Measurements from ENCODE around the gene SAV1. TPM values are rescaled to one million over a fixed set of nuclear protein-coding genes. Genes with fewer than 3 reads are reported as not detected.
A peak's percentile ranks its signal among the peaks of the same experiment; 100 is the strongest.

SAV1 gene
- total RNA-seq, 2 donors from 2014 or later: 35.6 to 47.9 TPM

DNA sequence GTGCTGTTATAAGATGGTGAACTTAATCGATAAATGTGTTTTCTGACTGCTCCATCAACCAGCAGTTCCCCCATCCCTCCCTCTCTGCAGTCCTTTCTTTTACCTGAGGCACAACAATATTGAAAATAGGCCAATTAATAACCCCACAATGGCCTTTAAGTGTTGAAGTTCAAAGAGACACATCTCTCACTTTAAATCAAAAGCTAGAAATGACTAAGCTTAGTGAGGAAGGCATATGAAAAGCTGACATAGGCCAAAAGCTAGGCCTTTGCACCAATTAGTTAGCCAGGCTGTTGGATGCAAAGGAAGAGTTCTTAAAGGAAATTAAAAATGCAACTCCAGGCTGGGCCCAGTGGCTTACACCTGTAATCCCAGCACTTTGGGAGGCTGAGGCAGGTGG lies 43.7 kb downstream of the SAV1 start:
- no peaks in the 10 kb centered on the region for H3K4me1 ChIP-seq (ENCODE audit: control insufficient read depth in 1 of 2, low read depth in 2 of 2)
- no peaks in the 10 kb centered on the region for H3K36me3 ChIP-seq
- no peak overlapping the region for H3K27ac ChIP-seq
- TF ChIP-seq, protein P1, sequence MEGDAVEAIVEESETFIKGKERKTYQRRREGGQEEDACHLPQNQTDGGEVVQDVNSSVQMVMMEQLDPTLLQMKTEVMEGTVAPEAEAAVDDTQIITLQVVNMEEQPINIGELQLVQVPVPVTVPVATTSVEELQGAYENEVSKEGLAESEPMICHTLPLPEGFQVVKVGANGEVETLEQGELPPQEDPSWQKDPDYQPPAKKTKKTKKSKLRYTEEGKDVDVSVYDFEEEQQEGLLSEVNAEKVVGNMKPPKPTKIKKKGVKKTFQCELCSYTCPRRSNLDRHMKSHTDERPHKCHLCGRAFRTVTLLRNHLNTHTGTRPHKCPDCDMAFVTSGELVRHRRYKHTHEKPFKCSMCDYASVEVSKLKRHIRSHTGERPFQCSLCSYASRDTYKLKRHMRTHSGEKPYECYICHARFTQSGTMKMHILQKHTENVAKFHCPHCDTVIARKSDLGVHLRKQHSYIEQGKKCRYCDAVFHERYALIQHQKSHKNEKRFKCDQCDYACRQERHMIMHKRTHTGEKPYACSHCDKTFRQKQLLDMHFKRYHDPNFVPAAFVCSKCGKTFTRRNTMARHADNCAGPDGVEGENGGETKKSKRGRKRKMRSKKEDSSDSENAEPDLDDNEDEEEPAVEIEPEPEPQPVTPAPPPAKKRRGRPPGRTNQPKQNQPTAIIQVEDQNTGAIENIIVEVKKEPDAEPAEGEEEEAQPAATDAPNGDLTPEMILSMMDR (IDR thresholded peaks at IDR 0.05): no peak
- no peak overlapping the region for H3K4me3 ChIP-seq
- DNase-seq (ENCODE audit: low spot score) (no peak), ATAC-seq (ENCODE audit: insufficient number of reproducible peaks, low FRiP score, low read depth) (no peak)
- no peaks in the 10 kb centered on the region for H3K9me3 ChIP-seq
- H3K27me3 ChIP-seq (replicated peaks; ENCODE audit: insufficient read depth): no peaks in the 10 kb centered on the region

DNA sequence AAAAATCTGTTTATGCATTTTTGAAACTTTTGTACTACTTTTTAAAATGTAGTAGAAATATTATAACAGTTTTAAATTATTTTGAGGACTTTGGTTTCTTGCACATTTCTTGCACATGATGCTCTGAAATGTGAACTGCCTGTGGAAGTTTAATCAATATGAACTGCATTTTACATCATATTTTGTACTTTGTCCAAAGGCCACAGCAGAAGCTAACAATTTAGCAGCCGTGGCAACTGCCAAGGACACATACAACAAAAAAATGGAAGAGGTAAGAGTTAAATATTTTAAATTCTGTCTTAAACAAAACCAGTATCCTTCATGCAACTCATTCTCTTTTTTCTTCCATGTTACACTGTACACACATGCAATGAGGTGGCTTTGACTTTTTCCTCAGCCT lies 45.1 kb downstream of the SAV1 start:
- ATAC-seq (ENCODE audit: insufficient number of reproducible peaks, low FRiP score, low read depth): no peak
- no peaks in the 10 kb centered on the region for H3K9me3 ChIP-seq
- no peaks in the 10 kb centered on the region for H3K36me3 ChIP-seq
- no peaks in the 10 kb centered on the region for H3K27me3 ChIP-seq (replicated peaks; ENCODE audit: insufficient read depth)
- H3K27ac ChIP-seq: no peak overlapping the region
- no peak overlapping the region for H3K4me3 ChIP-seq
- TF ChIP-seq, protein P1 (IDR thresholded peaks at IDR 0.05): no peak
- no peaks in the 10 kb centered on the region for H3K4me1 ChIP-seq (ENCODE audit: control insufficient read depth in 1 of 2, low read depth in 2 of 2)
- DNase-seq (ENCODE audit: low spot score): no peak

DNA sequence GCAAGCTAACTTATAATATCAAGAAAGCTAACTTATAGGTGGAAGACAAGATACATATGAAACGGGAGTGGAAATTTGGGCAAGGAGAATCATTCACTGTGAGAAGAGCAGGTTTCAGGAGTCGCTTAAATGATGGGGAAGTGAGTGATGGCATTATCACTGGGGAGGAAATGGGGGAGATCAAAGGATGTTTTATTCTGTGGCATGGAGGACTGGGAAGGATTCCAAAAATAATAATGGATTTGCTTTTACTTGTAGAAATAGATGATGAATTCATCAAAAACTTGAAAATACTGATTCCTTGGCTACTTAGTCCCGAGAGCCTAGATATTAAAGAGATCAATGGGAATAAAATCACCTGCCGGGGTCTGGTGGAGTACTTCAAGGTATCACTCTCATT lies 47.8 kb downstream of the SAV1 start:
- Histone ChIP-seq H3K27me3 (replicated peaks; ENCODE audit: insufficient read depth) (no peaks in the 10 kb centered on the region), H3K4me1 (ENCODE audit: control insufficient read depth in 1 of 2, low read depth in 2 of 2) (no peaks in the 10 kb centered on the region), H3K4me3 (no peak overlapping the region), H3K36me3 (peaks cover 2% of the 10 kb centered on the region), H3K27ac (no peak overlapping the region), H3K9me3 (no peaks in the 10 kb centered on the region)
- no peak for DNase-seq (ENCODE audit: low spot score)
- TF ChIP-seq, protein P1 (IDR thresholded peaks at IDR 0.05): no peak
- ATAC-seq (ENCODE audit: insufficient number of reproducible peaks, low FRiP score, low read depth): no peak

DNA sequence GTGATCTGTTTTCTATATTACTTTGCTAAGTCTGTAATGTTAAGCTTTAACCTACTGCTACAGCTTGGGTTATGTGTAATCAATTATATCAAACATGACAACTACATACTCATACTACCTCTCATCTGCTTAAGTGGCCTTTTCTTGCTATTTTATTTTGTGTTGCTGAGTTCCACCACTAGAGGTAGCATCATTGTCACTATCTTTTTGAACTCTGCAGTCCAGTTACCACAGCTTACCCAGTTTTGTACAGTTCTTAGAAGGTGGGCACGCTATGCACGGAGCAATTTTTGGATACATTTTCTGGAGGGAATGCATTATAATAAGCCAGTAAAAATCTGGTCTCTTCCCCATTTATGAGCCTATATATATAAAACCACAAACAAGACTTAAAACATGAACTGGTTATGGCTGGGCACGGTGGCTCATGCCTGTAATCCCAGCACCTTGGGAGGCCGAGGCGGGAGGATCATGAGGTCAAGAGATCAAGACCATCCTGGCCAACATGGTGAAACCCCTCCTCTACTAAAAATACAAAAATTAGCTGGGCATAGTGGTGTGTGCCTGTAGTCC lies 48.5 kb downstream of the SAV1 start:
- no peaks in the 10 kb centered on the region for H3K9me3 ChIP-seq
- H3K27me3 ChIP-seq (replicated peaks; ENCODE audit: insufficient read depth): no peaks in the 10 kb centered on the region
- H3K36me3 ChIP-seq: peaks cover 7% of the 10 kb centered on the region
- DNase-seq (ENCODE audit: low spot score) (no peak), ATAC-seq (ENCODE audit: insufficient number of reproducible peaks, low FRiP score, low read depth) (no peak)
- TF ChIP-seq, protein P1 (IDR thresholded peaks at IDR 0.05): peak; percentile 54
- H3K4me1 ChIP-seq (ENCODE audit: control insufficient read depth in 1 of 2, low read depth in 2 of 2): no peaks in the 10 kb centered on the region
- H3K4me3 ChIP-seq: no peak overlapping the region
- no peak overlapping the region for H3K27ac ChIP-seq

DNA sequence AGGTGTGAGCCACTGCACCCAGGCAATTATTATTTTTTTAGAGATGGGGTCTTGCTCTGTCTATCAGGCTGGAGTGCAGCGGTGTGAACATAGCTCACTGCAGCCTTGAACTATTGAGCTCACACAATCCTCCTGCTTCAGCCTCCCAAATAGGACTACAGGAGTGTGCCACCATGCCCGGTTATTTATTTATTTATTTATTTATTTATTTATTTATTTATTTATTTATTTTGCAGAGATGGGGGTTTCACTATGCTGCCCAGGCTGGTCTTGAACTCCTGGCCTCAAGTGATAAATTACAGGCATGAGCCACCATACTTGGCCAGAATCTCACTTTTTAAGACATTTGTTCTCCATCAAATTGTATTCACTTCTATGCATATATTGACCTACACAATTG lies 51.8 kb downstream of the SAV1 start:
- ATAC-seq (ENCODE audit: insufficient number of reproducible peaks, low FRiP score, low read depth) (no peak), DNase-seq (ENCODE audit: low spot score) (no peak)
- Histone ChIP-seq H3K9me3 (no peaks in the 10 kb centered on the region), H3K36me3 (peaks cover 7% of the 10 kb centered on the region), H3K4me3 (no peak overlapping the region), H3K27me3 (replicated peaks; ENCODE audit: insufficient read depth) (no peaks in the 10 kb centered on the region), H3K4me1 (ENCODE audit: control insufficient read depth in 1 of 2, low read depth in 2 of 2) (no peaks in the 10 kb centered on the region), H3K27ac (no peak overlapping the region)
- TF ChIP-seq, protein P1 (IDR thresholded peaks at IDR 0.05): no peak

Measured in thoracic aorta (tissue), 2 donors.